Sigmoid colon (tissue), 4 donors: Measurements from ENCODE around the gene MYO6.

Experiments used
- EP300 ChIP-seq, 4 donors: sonication (generic); formaldehyde crosslinking; IDR thresholded peaks; one replicate each; pipeline ENCODE4 v1.6.1; 2017; ENCODE audit warnings: antibody characterized with exemption in 4 of 4
- POLR2A ChIP-seq, 2 donors: fragments of 450-650 bp; IDR thresholded peaks; one replicate each; pipeline ENCODE4 v1.6.1; 2016; ENCODE audit warnings: antibody characterized with exemption in 2 of 2, mild to moderate bottlenecking in 2 of 2, moderate library complexity in 2 of 2
- POLR2AphosphoS5 ChIP-seq, 4 donors: sonication (generic); formaldehyde crosslinking; IDR thresholded peaks; one replicate each; pipeline ENCODE4 v1.6.1; 2017; ENCODE audit warnings: antibody characterized with exemption in 4 of 4
- TF ChIP-seq, protein P1 (sequence below), 4 experiments: fragments of 450-650 bp in 3 of 4; fragments of 200-600 bp in 1 of 4; IDR thresholded peaks; one replicate each; pipeline ENCODE4 v1.5.1; 2016 to 2019; ENCODE audit warnings: antibody characterized with exemption in 4 of 4, mild to moderate bottlenecking in 3 of 4, moderate library complexity in 2 of 4

DNA sequence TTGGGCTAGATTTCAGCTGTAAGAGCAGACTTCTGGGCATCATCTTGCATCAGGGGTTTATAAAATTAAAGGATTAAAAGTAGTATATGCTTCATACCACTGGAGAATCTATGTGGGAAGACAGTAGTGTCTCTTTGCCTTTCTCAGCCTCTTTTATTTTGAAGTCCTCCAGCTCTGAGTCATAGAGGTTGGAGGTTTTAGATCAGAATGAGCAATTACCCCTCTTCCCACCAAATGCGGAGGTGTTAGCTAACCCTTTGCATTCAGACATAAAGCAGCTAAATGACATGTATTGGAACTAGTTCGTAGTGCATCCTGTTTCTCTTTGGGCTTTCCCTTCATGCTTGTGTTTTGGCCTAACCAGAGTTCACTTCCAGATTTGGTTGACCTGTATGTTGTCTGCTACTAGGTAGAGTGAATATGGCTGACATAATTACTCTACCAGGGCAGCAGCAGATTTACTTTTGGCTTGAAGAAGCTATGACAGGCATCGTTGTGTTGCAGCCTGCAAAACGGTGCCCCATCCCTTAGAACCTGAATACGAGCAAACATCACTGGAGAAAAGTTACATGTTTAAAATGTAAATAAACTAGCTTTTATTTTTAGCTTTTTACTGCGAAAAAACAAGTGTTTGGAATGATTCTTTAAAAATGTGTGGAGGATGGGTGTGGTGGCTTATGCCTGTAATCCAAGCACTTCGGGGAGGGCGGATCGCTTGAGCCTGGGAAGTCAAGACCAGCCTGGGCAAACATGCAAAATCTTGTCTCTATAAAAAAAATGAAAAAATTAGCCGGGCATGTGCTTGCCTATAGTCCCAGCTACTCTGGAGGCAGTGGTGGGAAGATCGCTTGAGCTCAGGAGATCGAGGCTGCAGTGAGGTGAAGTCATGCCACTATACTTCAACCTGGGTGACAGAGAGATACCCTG is 82.2 kb downstream of the MYO6 start:
- TF ChIP-seq, protein P1, sequence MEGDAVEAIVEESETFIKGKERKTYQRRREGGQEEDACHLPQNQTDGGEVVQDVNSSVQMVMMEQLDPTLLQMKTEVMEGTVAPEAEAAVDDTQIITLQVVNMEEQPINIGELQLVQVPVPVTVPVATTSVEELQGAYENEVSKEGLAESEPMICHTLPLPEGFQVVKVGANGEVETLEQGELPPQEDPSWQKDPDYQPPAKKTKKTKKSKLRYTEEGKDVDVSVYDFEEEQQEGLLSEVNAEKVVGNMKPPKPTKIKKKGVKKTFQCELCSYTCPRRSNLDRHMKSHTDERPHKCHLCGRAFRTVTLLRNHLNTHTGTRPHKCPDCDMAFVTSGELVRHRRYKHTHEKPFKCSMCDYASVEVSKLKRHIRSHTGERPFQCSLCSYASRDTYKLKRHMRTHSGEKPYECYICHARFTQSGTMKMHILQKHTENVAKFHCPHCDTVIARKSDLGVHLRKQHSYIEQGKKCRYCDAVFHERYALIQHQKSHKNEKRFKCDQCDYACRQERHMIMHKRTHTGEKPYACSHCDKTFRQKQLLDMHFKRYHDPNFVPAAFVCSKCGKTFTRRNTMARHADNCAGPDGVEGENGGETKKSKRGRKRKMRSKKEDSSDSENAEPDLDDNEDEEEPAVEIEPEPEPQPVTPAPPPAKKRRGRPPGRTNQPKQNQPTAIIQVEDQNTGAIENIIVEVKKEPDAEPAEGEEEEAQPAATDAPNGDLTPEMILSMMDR (IDR thresholded peaks at IDR 0.05), result no peak
- TF ChIP-seq POLR2A (IDR thresholded peaks at IDR 0.05), result no peak
- no peak for TF ChIP-seq POLR2AphosphoS5 (IDR thresholded peaks at IDR 0.05)
- no peak for TF ChIP-seq EP300 (IDR thresholded peaks at IDR 0.05)
